SK-N-SH treated with all-trans-retinoic acid at 6 μM for 48 hours (cell line): ENCODE data around the gene LSM12.
A peak's percentile ranks its signal among the peaks of the same experiment; 100 is the strongest.

Experiments
- ATAC-seq: fragments of 200-7000 bp; cut with Tn5 transposase; 3 replicates; pipeline ENCODE4 v1.9.1; 2020; ENCODE audit warnings: mild to moderate bottlenecking, moderate library complexity
- ARNTL ChIP-seq: fragments of 450-650 bp; formaldehyde crosslinking; IDR thresholded peaks from 2 replicates; pipeline ENCODE4 v1.5.0; 2020; ENCODE audit warnings: low read depth, mild to moderate bottlenecking, moderate library complexity, borderline replicate concordance
- BACH2 ChIP-seq: fragments of 250-450 bp; sonication (Bioruptor Pico); IDR thresholded peaks from 2 replicates; pipeline ENCODE4 v1.9.0; 2021; ENCODE audit warnings: mild to moderate bottlenecking, borderline replicate concordance
- CSDC2 ChIP-seq: fragments of 250-450 bp; sonication (Bioruptor Pico); IDR thresholded peaks from 2 replicates; pipeline ENCODE4 v1.5.0; 2020; ENCODE audit warnings: mild to moderate bottlenecking, moderate library complexity
- CSRNP3 ChIP-seq: fragments of 250-450 bp; sonication (Bioruptor Pico); IDR thresholded peaks from 2 replicates; pipeline ENCODE4 v1.5.1; 2021; ENCODE audit warnings: mild to moderate bottlenecking, moderate library complexity
- ESRRG ChIP-seq: fragments of 250-450 bp; sonication (Bioruptor Pico); IDR thresholded peaks from 2 replicates; pipeline ENCODE4 v1.6.1; 2021; ENCODE audit warnings: mild to moderate bottlenecking
- GLIS3 ChIP-seq: fragments of 250-450 bp; sonication (Bioruptor Pico); IDR thresholded peaks from 2 replicates; pipeline ENCODE4 v1.5.0; 2020; ENCODE audit warnings: mild to moderate bottlenecking, moderate library complexity
- ISL1 ChIP-seq: fragments of 250-450 bp; sonication (Bioruptor Pico); IDR thresholded peaks from 2 replicates; pipeline ENCODE4 v2.1.2; 2022; ENCODE audit warnings: mild to moderate bottlenecking, moderate library complexity
- OSR1 ChIP-seq: fragments of 250-450 bp; sonication (Bioruptor Pico); IDR thresholded peaks from 2 replicates; pipeline ENCODE4 v1.8.0; 2022; ENCODE audit warnings: moderate library complexity, mild to moderate bottlenecking, inconsistent platforms
- POU6F1 ChIP-seq: fragments of 250-450 bp; sonication (Bioruptor Pico); IDR thresholded peaks from 2 replicates; pipeline ENCODE4 v1.8.0; 2021; ENCODE audit warnings: low read depth, mild to moderate bottlenecking, moderate library complexity, borderline replicate concordance
- RARB ChIP-seq: fragments of 250-450 bp; sonication (Bioruptor Pico); IDR thresholded peaks from 2 replicates; pipeline ENCODE4 v1.8.0; 2021; ENCODE audit warnings: mild to moderate bottlenecking, moderate library complexity
- SNAI2 ChIP-seq: fragments of 250-450 bp; sonication (Bioruptor Pico); IDR thresholded peaks from 2 replicates; pipeline ENCODE4 v1.5.0; 2020; ENCODE audit warnings: mild to moderate bottlenecking, moderate library complexity
- TCF4 ChIP-seq: fragments of 250-450 bp; sonication (Bioruptor Pico); IDR thresholded peaks from 2 replicates; pipeline ENCODE4 v1.8.0; 2021; ENCODE audit warnings: mild to moderate bottlenecking, moderate library complexity, borderline replicate concordance
- TOX ChIP-seq: fragments of 250-450 bp; sonication (Bioruptor Pico); IDR thresholded peaks from 2 replicates; pipeline ENCODE4 v1.8.0; 2021; ENCODE audit warnings: mild to moderate bottlenecking, moderate library complexity, borderline replicate concordance
- TSHZ2 ChIP-seq: fragments of 250-450 bp; sonication (Bioruptor Pico); IDR thresholded peaks from 2 replicates; pipeline ENCODE4 v1.5.0; 2020; ENCODE audit warnings: mild to moderate bottlenecking, moderate library complexity
- ZC3H10 ChIP-seq: fragments of 250-450 bp; sonication (Bioruptor Pico); IDR thresholded peaks from 2 replicates; pipeline ENCODE4 v1.5.1; 2021; ENCODE audit warnings: mild to moderate bottlenecking, moderate library complexity
- ZFP3 ChIP-seq: fragments of 250-450 bp; sonication (Bioruptor Pico); IDR thresholded peaks from 2 replicates; pipeline ENCODE4 v1.5.0; 2020; ENCODE audit warnings: mild to moderate bottlenecking, moderate library complexity
- ZNF565 ChIP-seq: fragments of 450-650 bp; formaldehyde crosslinking; conservative IDR thresholded peaks from 2 replicates; pipeline ENCODE4 v1.5.0; 2020; ENCODE audit warnings: low read depth, mild to moderate bottlenecking, moderate library complexity
- ZNF70 ChIP-seq: fragments of 450-650 bp; formaldehyde crosslinking; IDR thresholded peaks from 2 replicates; pipeline ENCODE4 v1.5.0; 2020; ENCODE audit warnings: mild to moderate bottlenecking, moderate library complexity
- ZNF8 ChIP-seq: fragments of 450-650 bp; formaldehyde crosslinking; IDR thresholded peaks from 2 replicates; pipeline ENCODE4 v1.5.0; 2020; ENCODE audit warnings: mild to moderate bottlenecking, moderate library complexity
- TF ChIP-seq, protein P1 (sequence below): fragments of 250-450 bp; sonication (Bioruptor Pico); IDR thresholded peaks from 2 replicates; pipeline ENCODE4 v1.5.1; 2020; ENCODE audit warnings: low read depth, mild to moderate bottlenecking, moderate library complexity

LSM12 gene

DNA sequence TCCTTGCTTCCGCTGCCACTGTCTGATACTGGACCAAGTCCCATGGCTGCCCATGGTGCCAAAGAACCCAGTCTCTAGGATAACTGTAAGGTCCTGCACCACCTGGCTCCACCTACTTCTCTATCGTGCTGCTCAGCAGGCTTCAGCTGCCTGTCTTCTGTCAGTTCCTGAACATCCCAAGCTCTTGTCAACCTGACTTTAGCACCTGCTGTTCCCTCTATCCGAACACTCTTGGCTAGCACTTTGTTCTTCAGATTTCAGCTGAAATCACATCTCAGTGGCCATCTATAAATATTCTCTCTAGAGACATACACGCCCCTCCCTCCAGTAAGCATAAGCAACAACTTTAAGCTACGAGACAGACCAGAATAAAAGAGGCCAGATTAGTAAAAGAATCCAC, 36.7 kb downstream of the LSM12 start:
- TF ChIP-seq RARB: no peak
- no peak for TF ChIP-seq TSHZ2 (CRISPR knock-in tag)
- TF ChIP-seq, protein P1, sequence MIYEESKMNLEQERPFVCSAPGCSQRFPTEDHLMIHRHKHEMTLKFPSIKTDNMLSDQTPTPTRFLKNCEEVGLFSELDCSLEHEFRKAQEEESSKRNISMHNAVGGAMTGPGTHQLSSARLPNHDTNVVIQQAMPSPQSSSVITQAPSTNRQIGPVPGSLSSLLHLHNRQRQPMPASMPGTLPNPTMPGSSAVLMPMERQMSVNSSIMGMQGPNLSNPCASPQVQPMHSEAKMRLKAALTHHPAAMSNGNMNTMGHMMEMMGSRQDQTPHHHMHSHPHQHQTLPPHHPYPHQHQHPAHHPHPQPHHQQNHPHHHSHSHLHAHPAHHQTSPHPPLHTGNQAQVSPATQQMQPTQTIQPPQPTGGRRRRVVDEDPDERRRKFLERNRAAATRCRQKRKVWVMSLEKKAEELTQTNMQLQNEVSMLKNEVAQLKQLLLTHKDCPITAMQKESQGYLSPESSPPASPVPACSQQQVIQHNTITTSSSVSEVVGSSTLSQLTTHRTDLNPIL: no peak
- no peak for TF ChIP-seq BACH2 (CRISPR knock-in tag)
- no peak for TF ChIP-seq ESRRG (CRISPR knock-in tag)
- TF ChIP-seq ISL1 (CRISPR knock-in tag): no peak
- TF ChIP-seq ARNTL (CRISPR knock-in tag): no peak
- no peak for TF ChIP-seq TCF4 (CRISPR knock-in tag)
- no peak for TF ChIP-seq ZFP3 (CRISPR knock-in tag)
- peak; percentile 9; the same call in 1 of the 3 replicates for ATAC-seq

DNA sequence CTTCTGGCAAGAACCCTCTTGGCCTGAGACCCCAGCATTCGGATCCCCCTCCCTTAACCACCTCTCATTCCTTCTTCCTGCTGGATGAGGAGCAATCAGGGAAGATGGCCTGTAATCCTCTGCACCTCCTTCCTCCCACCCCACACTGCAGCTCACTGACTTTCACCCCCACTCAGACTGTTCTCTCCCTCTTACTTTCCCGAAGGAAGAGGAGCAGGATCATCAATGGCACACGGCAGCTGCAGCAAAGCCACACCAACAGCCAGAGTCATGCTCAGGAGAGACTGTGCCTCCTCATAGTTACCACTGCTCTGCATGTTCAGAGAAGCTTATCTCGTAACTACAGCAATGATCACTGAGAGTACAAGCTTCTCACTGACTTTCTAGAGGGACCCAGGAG, 41.6 kb downstream of the LSM12 start:
- TF ChIP-seq ZC3H10 (CRISPR knock-in tag) (no peak), POU6F1 (CRISPR knock-in tag) (no peak), BACH2 (CRISPR knock-in tag) (no peak), SNAI2 (CRISPR knock-in tag) (no peak), TSHZ2 (CRISPR knock-in tag) (no peak), ZFP3 (CRISPR knock-in tag) (no peak), TCF4 (CRISPR knock-in tag) (no peak), CSDC2 (no peak), CSRNP3 (CRISPR knock-in tag) (no peak), ZNF565 (CRISPR knock-in tag) (no peak), ESRRG (CRISPR knock-in tag) (no peak), OSR1 (CRISPR knock-in tag) (no peak), RARB (no peak), ISL1 (CRISPR knock-in tag) (no peak), TOX (no peak), GLIS3 (CRISPR knock-in tag) (no peak), ZNF70 (CRISPR knock-in tag) (no peak), ZNF8 (CRISPR knock-in tag) (no peak)
- TF ChIP-seq, protein P1: no peak
- ATAC-seq: no peak
